Nephron (organoid): Measurements from ENCODE around the gene BFAR.
A peak's percentile ranks its signal among the peaks of the same experiment; 100 is the strongest.

Experiments used
- H3K27ac Mint-ChIP-seq, 3 experiments: 2 replicates each; pipeline ENCODE4 v1.8.0; 2020; ENCODE audit warnings: mixed read lengths in 3 of 3, mild to moderate bottlenecking in 2 of 3, moderate library complexity in 1 of 3
- H3K27me3 Mint-ChIP-seq: 2 replicates; pipeline ENCODE4 v1.8.0; 2021; ENCODE audit warnings: low read depth, mild to moderate bottlenecking, moderate library complexity, mixed read lengths
- H3K36me3 Mint-ChIP-seq: 2 replicates; pipeline ENCODE4 v1.8.0; 2020; ENCODE audit warnings: low read depth, mixed read lengths
- H3K4me1 Mint-ChIP-seq: 2 replicates; pipeline ENCODE4 v1.8.0; 2020; ENCODE audit warnings: mixed read lengths
- H3K4me3 Mint-ChIP-seq, 3 experiments: 2 replicates each; pipeline ENCODE4 v1.8.0; 2020; ENCODE audit warnings: mild to moderate bottlenecking in 3 of 3, mixed read lengths in 3 of 3, moderate library complexity in 2 of 3
- H3K9me3 Mint-ChIP-seq: 2 replicates; pipeline ENCODE4 v1.8.0; 2020; ENCODE audit warnings: mixed read lengths
- TF ChIP-seq, protein P1 (sequence below), 3 experiments: fragments of 200-600 bp; sonication (generic); IDR thresholded peaks; one replicate each; pipeline ENCODE4 v1.5.0; 2021; ENCODE audit warnings: antibody characterized with exemption in 3 of 3; ENCODE audit not compliant: unreplicated experiment in 3 of 3

BFAR gene

GRCh38 chr16:14616280-14616679 lies 16.5 kb upstream of the BFAR start:
- Mint-ChIP-seq H3K4me1 (no peaks in the 10 kb centered on the region), H3K27me3 (no peaks in the 10 kb centered on the region), H3K27ac (no peak overlapping the region), H3K36me3 (peaks cover 52% of the 10 kb centered on the region), H3K9me3 (no peaks in the 10 kb centered on the region), H3K4me3 (no peak overlapping the region)
- TF ChIP-seq, protein P1, sequence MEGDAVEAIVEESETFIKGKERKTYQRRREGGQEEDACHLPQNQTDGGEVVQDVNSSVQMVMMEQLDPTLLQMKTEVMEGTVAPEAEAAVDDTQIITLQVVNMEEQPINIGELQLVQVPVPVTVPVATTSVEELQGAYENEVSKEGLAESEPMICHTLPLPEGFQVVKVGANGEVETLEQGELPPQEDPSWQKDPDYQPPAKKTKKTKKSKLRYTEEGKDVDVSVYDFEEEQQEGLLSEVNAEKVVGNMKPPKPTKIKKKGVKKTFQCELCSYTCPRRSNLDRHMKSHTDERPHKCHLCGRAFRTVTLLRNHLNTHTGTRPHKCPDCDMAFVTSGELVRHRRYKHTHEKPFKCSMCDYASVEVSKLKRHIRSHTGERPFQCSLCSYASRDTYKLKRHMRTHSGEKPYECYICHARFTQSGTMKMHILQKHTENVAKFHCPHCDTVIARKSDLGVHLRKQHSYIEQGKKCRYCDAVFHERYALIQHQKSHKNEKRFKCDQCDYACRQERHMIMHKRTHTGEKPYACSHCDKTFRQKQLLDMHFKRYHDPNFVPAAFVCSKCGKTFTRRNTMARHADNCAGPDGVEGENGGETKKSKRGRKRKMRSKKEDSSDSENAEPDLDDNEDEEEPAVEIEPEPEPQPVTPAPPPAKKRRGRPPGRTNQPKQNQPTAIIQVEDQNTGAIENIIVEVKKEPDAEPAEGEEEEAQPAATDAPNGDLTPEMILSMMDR (IDR thresholded peaks at IDR 0.05; ENCODE audit: unreplicated experiment in 3 of 3), result no peak

GRCh38 chr16:14618566-14618965 lies 14.2 kb upstream of the BFAR start:
- Mint-ChIP-seq H3K4me1 (no peaks in the 10 kb centered on the region), H3K9me3 (no peaks in the 10 kb centered on the region), H3K27me3 (no peaks in the 10 kb centered on the region), H3K27ac (no peak overlapping the region), H3K36me3 (peaks cover 60% of the 10 kb centered on the region), H3K4me3 (no peak overlapping the region)
- TF ChIP-seq, protein P1 (IDR thresholded peaks at IDR 0.05; ENCODE audit: unreplicated experiment in 3 of 3), result no peak

DNA sequence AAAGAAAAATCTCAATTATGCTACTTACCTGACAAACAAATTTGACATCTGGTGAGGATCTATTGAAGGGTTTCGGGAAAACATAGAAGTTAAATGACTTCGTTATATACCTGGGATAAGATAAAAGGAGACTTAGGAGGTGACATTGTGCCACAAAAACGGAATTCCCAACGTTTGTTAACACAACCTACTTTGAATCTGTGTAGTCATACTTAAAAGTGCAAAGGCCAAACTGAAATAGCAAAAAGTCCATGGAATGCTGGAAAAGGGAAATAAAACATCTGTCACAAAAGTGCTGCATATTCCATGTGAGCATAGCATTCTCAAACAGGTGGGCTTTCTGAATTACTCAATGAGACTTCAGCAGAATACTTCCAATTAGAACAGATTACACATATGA lies 5.7 kb upstream of the BFAR start:
- H3K9me3 Mint-ChIP-seq, result peaks cover 3% of the 10 kb centered on the region
- H3K4me3 Mint-ChIP-seq, result peak overlapping the region in 2 of 3 experiments; percentile 42 to 53
- H3K27ac Mint-ChIP-seq, result no peak overlapping the region
- peaks cover 14% of the 10 kb centered on the region for H3K4me1 Mint-ChIP-seq
- H3K27me3 Mint-ChIP-seq, result no peaks in the 10 kb centered on the region
- TF ChIP-seq, protein P1 (IDR thresholded peaks at IDR 0.05; ENCODE audit: unreplicated experiment in 3 of 3), result no peak
- H3K36me3 Mint-ChIP-seq, result peaks cover 37% of the 10 kb centered on the region

- H3K9me3 Mint-ChIP-seq, result peaks cover 3% of the 10 kb centered on the region
- H3K27ac Mint-ChIP-seq, result peak overlapping the region; percentile 88 to 92 (median 91)
- peak overlapping the region; percentile 88 to 93 (median 88) for H3K4me3 Mint-ChIP-seq
- peaks cover 25% of the 10 kb centered on the region for H3K36me3 Mint-ChIP-seq
- H3K27me3 Mint-ChIP-seq, result no peaks in the 10 kb centered on the region
- peaks cover 24% of the 10 kb centered on the region for H3K4me1 Mint-ChIP-seq
- TF ChIP-seq, protein P1 (IDR thresholded peaks at IDR 0.05; ENCODE audit: unreplicated experiment in 3 of 3), result no peak
Measured at GRCh38 chr16:14628806-14629611, 3.7 kb upstream of the BFAR start.

GRCh38 chr16:14629612-14629918 lies 3.2 kb upstream of the BFAR start:
- Mint-ChIP-seq H3K36me3 (peaks cover 21% of the 10 kb centered on the region), H3K27me3 (no peaks in the 10 kb centered on the region), H3K9me3 (peaks cover 3% of the 10 kb centered on the region), H3K27ac (peak overlapping the region; percentile 88 to 92 (median 91)), H3K4me1 (peaks cover 29% of the 10 kb centered on the region), H3K4me3 (peak overlapping the region; percentile 88 to 93 (median 88))
- TF ChIP-seq, protein P1 (IDR thresholded peaks at IDR 0.05; ENCODE audit: unreplicated experiment in 3 of 3), result no peak
